GM12891 (cell line): Measurements from ENCODE around the gene GATAD2B.

Source experiments
- POLR2A ChIP-seq: IDR thresholded peaks from 2 replicates; pipeline ENCODE4 v1.6.1; 2011; ENCODE audit warnings: low read depth, low read length, control low read depth
- POLR2AphosphoS5 ChIP-seq: IDR thresholded peaks from 2 replicates; pipeline ENCODE4 v1.6.1; 2011; ENCODE audit warnings: low read depth, low read length, control low read depth
- TAF1 ChIP-seq: IDR thresholded peaks from 2 replicates; pipeline ENCODE4 v1.6.1; 2011; ENCODE audit warnings: low read depth, low read length, control low read depth

GRCh38 chr1:153944827-153945117, 22.0 kb upstream of the GATAD2B start:
- TF ChIP-seq TAF1: no peak
- no peak for TF ChIP-seq POLR2A
- no peak for TF ChIP-seq POLR2AphosphoS5
